Measurements from ENCODE around the gene HRAS. TPM values are rescaled to one million over a fixed set of nuclear protein-coding genes. Genes with fewer than 3 reads are reported as not detected.

Gene HRAS
- total and polyA plus RNA-seq, 10 of the 15 experiments (the other 5 are each of a cell fraction or from before 2014, with no cell fraction given): 2.8 to 72.4 (median 31.7) TPM

GRCh38 chr11:530960-531831 lies 4.2 kb downstream of the HRAS start (continued):
- TF ChIP-seq, protein P1, sequence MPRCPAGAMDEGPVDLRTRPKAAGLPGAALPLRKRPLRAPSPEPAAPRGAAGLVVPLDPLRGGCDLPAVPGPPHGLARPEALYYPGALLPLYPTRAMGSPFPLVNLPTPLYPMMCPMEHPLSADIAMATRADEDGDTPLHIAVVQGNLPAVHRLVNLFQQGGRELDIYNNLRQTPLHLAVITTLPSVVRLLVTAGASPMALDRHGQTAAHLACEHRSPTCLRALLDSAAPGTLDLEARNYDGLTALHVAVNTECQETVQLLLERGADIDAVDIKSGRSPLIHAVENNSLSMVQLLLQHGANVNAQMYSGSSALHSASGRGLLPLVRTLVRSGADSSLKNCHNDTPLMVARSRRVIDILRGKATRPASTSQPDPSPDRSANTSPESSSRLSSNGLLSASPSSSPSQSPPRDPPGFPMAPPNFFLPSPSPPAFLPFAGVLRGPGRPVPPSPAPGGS (IDR thresholded peaks at IDR 0.05; ENCODE audit: borderline replicate concordance, insufficient read depth, low read depth, low read length, poor library complexity, severe bottlenecking): no peak
- no peak for TF ChIP-seq RAD21 (IDR thresholded peaks at IDR 0.05; ENCODE audit: insufficient read depth, low read depth, low read length)
- no peak for TF ChIP-seq CTCF (IDR thresholded peaks at IDR 0.05 in 2 of 3, conservative IDR thresholded peaks at IDR 0.05 in 1 of 3; ENCODE audit: control insufficient read depth in 2 of 3, extremely low read depth in 1 of 3, insufficient read depth in 1 of 3, low read depth in 3 of 3, low read length in 3 of 3)
- TF ChIP-seq SREBF1 (IDR thresholded peaks at IDR 0.05; ENCODE audit: low read length): no peak
- no peak for TF ChIP-seq SUPT20H (IDR thresholded peaks at IDR 0.05; ENCODE audit: borderline replicate concordance, control insufficient read depth, low read depth, low read length)
- no peak for TF ChIP-seq SMAD1 (IDR thresholded peaks at IDR 0.05; ENCODE audit: low read depth, partially characterized antibody)
